ENCODE data around the gene GABBR1. TPM values are rescaled to one million over a fixed set of nuclear protein-coding genes. Genes with fewer than 3 reads are reported as not detected.

GABBR1 gene
- total RNA-seq, 2 experiments from 2014 or later: 12.9 to 37.1 TPM

GRCh38 chr6:29561091-29561490, 71.9 kb downstream of the GABBR1 start:
- no peak overlapping the region for H2AFZ ChIP-seq (ENCODE audit: low read length)
- H3K36me3 ChIP-seq (ENCODE audit: insufficient read depth, low read length): no peaks in the 10 kb centered on the region
- BruUV-seq (replicated peaks): no TSS peak
- peaks cover 5% of the 10 kb centered on the region for H3K4me1 ChIP-seq (ENCODE audit: insufficient read depth, low read length, poor library complexity, severe bottlenecking)
- intact Hi-C loops (cut with micrococcal nuclease; ENCODE audit: unreplicated experiment): no loop called here
- no peak overlapping the region for H3K27ac ChIP-seq (ENCODE audit: low read depth, low read length, poor library complexity, severe bottlenecking)
- H4K20me1 ChIP-seq (ENCODE audit: insufficient read depth, low read length): no peaks in the 10 kb centered on the region
- H3K79me2 ChIP-seq (ENCODE audit: insufficient read depth, low read depth, low read length): no peaks in the 10 kb centered on the region
- no peaks in the 10 kb centered on the region for H3K9me3 ChIP-seq (ENCODE audit: low read length)
- no peak overlapping the region for H3K4me3 ChIP-seq (ENCODE audit: low read depth, low read length, poor library complexity, severe bottlenecking)
- POLR2A ChIA-PET: no interaction called here
- H3K4me2 ChIP-seq (ENCODE audit: low read length): no peak overlapping the region
- H3K9me2 ChIP-seq (ENCODE audit: insufficient read depth, low read length): no peaks in the 10 kb centered on the region
- CTCF ChIA-PET (ENCODE audit: unreplicated experiment): no interaction called here
- no peak for DNase-seq (ENCODE audit: low spot score)
- TF ChIP-seq, protein P1, sequence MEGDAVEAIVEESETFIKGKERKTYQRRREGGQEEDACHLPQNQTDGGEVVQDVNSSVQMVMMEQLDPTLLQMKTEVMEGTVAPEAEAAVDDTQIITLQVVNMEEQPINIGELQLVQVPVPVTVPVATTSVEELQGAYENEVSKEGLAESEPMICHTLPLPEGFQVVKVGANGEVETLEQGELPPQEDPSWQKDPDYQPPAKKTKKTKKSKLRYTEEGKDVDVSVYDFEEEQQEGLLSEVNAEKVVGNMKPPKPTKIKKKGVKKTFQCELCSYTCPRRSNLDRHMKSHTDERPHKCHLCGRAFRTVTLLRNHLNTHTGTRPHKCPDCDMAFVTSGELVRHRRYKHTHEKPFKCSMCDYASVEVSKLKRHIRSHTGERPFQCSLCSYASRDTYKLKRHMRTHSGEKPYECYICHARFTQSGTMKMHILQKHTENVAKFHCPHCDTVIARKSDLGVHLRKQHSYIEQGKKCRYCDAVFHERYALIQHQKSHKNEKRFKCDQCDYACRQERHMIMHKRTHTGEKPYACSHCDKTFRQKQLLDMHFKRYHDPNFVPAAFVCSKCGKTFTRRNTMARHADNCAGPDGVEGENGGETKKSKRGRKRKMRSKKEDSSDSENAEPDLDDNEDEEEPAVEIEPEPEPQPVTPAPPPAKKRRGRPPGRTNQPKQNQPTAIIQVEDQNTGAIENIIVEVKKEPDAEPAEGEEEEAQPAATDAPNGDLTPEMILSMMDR (conservative IDR thresholded peaks at IDR 0.05; ENCODE audit: low read length): no peak
- TF ChIP-seq EZH2phosphoT487 (IDR thresholded peaks at IDR 0.05; ENCODE audit: borderline replicate concordance, low read depth, low read length): no peak

DNA sequence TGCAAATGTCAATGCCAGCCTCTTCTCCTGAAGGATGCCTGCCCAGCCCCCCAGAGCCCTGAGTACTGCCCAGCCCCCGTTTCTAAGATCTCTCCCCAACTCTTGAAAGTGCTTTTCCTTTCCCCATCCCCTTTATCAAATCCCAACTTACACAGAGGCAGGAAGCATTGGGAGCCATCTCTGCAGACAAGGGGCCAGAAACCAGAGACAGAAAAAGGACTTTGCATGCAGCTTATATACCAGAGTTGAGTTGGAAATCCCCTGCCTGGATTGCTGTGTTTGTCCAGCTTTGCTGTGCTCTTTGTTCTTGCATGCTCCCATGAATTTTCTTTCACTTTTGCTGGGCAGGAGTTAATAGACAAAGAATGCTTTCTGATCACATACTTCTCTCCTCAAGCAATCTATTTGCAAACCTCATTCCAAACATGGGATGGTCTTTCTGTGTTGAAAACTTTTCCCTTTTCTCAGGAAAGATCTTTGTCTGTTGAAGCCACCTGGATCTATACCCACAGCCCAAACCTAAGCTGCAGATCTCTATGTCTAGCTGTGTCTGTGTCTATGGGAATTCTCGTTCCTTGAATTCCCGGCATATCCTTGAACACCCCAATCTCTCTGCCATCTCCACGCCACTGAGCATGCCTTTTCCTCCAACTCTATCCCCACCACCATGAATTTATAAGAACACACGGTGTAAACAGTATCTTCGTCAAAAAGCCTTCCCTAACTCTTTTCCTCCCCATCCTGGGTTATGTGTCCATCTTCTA, 73.3 kb downstream of the GABBR1 start, which contains the start of gene UBD:
UBD (minus strand) TSS at position 209 of the 764 bp plus-strand sequence; CDS start at position 178, 31 bp downstream.
- no peak within 1 kb of the TSS for H2AFZ ChIP-seq (ENCODE audit: low read length)
- no peak within 1 kb of the TSS for H3K4me3 ChIP-seq (ENCODE audit: low read depth, low read length, poor library complexity, severe bottlenecking)
- ChIA-PET POLR2A (no interaction called here), CTCF (ENCODE audit: unreplicated experiment) (no interaction called here)
- H3K36me3 ChIP-seq (ENCODE audit: insufficient read depth, low read length): no peaks in the 10 kb centered on the region
- intact Hi-C loops (cut with micrococcal nuclease; ENCODE audit: unreplicated experiment): no loop called here
- peaks cover 5% of the 10 kb centered on the region for H3K4me1 ChIP-seq (ENCODE audit: insufficient read depth, low read length, poor library complexity, severe bottlenecking)
- H3K27ac ChIP-seq (ENCODE audit: low read depth, low read length, poor library complexity, severe bottlenecking): no peak within 1 kb of the TSS
- DNase-seq (ENCODE audit: low spot score): no peak
- no peaks in the 10 kb centered on the region for H3K9me3 ChIP-seq (ENCODE audit: low read length)
- H3K9me2 ChIP-seq (ENCODE audit: insufficient read depth, low read length): no peaks in the 10 kb centered on the region
- TF ChIP-seq, protein P1 (conservative IDR thresholded peaks at IDR 0.05; ENCODE audit: low read length): no peak
- no peak for TF ChIP-seq EZH2phosphoT487 (IDR thresholded peaks at IDR 0.05; ENCODE audit: borderline replicate concordance, low read depth, low read length)
- H3K4me2 ChIP-seq (ENCODE audit: low read length): no peak within 1 kb of the TSS
- no TSS peak for BruUV-seq (replicated peaks)
- H4K20me1 ChIP-seq (ENCODE audit: insufficient read depth, low read length): no peaks in the 10 kb centered on the region
- H3K79me2 ChIP-seq (ENCODE audit: insufficient read depth, low read depth, low read length): no peaks in the 10 kb centered on the region

DNA sequence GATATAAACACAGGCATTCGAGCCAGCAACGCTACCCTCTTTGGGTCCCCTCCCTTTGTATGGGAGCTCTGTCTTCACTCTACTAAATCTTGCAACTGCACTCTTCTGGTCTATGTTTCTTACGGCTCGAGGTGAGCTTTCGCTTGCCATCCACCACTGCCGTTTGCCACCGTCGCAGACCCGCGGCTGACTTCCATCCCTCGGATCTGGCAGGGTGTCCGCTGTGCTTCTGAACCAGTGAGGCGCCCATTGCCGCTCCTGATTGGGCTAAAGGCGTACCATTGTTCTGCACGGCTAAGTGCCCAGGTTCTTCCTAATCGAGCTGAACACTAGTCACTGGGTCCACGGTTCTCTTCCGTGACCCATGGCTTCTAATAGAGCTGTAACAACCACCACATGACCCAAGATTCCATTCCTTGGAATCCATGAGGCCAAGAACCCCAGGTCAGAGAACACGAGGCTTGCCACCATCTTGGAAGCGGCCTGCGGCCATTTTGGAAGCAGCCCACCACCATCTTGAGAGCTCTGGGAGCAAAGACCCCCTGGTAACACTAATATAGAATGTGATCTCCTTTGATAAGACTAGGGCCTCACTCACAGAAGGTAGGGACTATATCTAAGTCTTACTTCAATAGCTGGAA, 74.4 kb downstream of the GABBR1 start:
- Histone ChIP-seq H3K36me3 (ENCODE audit: insufficient read depth, low read length) (no peaks in the 10 kb centered on the region), H3K4me3 (ENCODE audit: low read depth, low read length, poor library complexity, severe bottlenecking) (no peak overlapping the region), H2AFZ (ENCODE audit: low read length) (no peak overlapping the region), H3K27ac (ENCODE audit: low read depth, low read length, poor library complexity, severe bottlenecking) (no peak overlapping the region), H4K20me1 (ENCODE audit: insufficient read depth, low read length) (no peaks in the 10 kb centered on the region), H3K9me3 (ENCODE audit: low read length) (no peaks in the 10 kb centered on the region), H3K4me1 (ENCODE audit: insufficient read depth, low read length, poor library complexity, severe bottlenecking) (peaks cover 2% of the 10 kb centered on the region), H3K79me2 (ENCODE audit: insufficient read depth, low read depth, low read length) (no peaks in the 10 kb centered on the region), H3K9me2 (ENCODE audit: insufficient read depth, low read length) (no peaks in the 10 kb centered on the region), H3K4me2 (ENCODE audit: low read length) (no peak overlapping the region)
- no peak for TF ChIP-seq EZH2phosphoT487 (IDR thresholded peaks at IDR 0.05; ENCODE audit: borderline replicate concordance, low read depth, low read length)
- TF ChIP-seq, protein P1 (conservative IDR thresholded peaks at IDR 0.05; ENCODE audit: low read length): no peak
- intact Hi-C loops (cut with micrococcal nuclease; ENCODE audit: unreplicated experiment): no loop called here
- BruUV-seq (replicated peaks): no TSS peak
- no peak for DNase-seq (ENCODE audit: low spot score)
- CTCF ChIA-PET (ENCODE audit: unreplicated experiment): no interaction called here
- POLR2A ChIA-PET: no interaction called here
